B cell (primary cell): Measurements from ENCODE around the gene CD109. TPM values are rescaled to one million over a fixed set of nuclear protein-coding genes. Genes with fewer than 3 reads are reported as not detected.

ENCODE experiments used
- ATAC-seq: fragments of 200-7000 bp; cut with Tn5 transposase; one replicate; pipeline ENCODE4 v1.10.0; 2021; ENCODE audit warnings: low read depth, mild to moderate bottlenecking, moderate number of reproducible peaks, moderate library complexity
- CTCF ChIA-PET: fragments of 350-600 bp; sonication (Branson Sonifier 250); formaldehyde crosslinking; loops from one replicate; lab custom pipeline; 2021; ENCODE audit warnings: antibody characterized with exemption, inconsistent platforms; lab: Charles Lee
- POLR2A ChIA-PET: fragments of 350-600 bp; sonication (Branson Sonifier 250); formaldehyde crosslinking; loops from one replicate; lab custom pipeline; 2021; ENCODE audit warnings: antibody characterized with exemption; lab: Charles Lee
- DNase-seq: peaks from one replicate; pipeline ENCODE4 v3.0.0; 2013
- H2AFZ ChIP-seq: 2 replicates; pipeline ENCODE4 v1.6.1; 2012; ENCODE audit warnings: mild to moderate bottlenecking, low read depth, low read length; ENCODE audit not compliant: insufficient read depth, poor library complexity, severe bottlenecking
- H3K27ac ChIP-seq, 2 donors: 1 replicate in 1 of 2; 2 replicates in 1 of 2; pipeline ENCODE4 v1.5.1; 2012 to 2013; ENCODE audit warnings: low read length in 2 of 2, mild to moderate bottlenecking in 2 of 2, moderate library complexity in 1 of 2
- H3K27me3 ChIP-seq, 4 experiments: fragments of 200-600 bp in 1 of 4; sonication (generic) in 1 of 4; replicated peaks in 1 of 4; 1 replicate in 2 of 4; 2 replicates in 2 of 4; pipeline versions ENCODE4 v1.6.1 to v1.7.0; 2013 to 2016; ENCODE audit warnings: low read length in 3 of 4, mild to moderate bottlenecking in 2 of 4, mixed read lengths in 1 of 4, moderate library complexity in 1 of 4; ENCODE audit not compliant: insufficient read depth in 4 of 4, control insufficient read depth in 3 of 4; ENCODE audit errors: control extremely low read depth in 1 of 4
- H3K36me3 ChIP-seq, 2 experiments: replicated peaks in 1 of 2; 1 replicate in 1 of 2; 2 replicates in 1 of 2; pipeline versions ENCODE4 v1.6.1 to v1.7.1; 2013; ENCODE audit warnings: low read length in 1 of 2; ENCODE audit not compliant: insufficient read depth in 2 of 2, control insufficient read depth in 1 of 2; ENCODE audit errors: control extremely low read depth in 1 of 2, extremely low read depth in 1 of 2
- H3K4me1 ChIP-seq, 2 donors: fragments of 200-600 bp in 1 of 2; sonication (generic) in 1 of 2; 1 replicate in 1 of 2; 2 replicates in 1 of 2; pipeline versions ENCODE4 v1.5.1 to v1.6.1; 2013 to 2017; ENCODE audit warnings: low read length in 2 of 2; ENCODE audit not compliant: control insufficient read depth in 2 of 2, insufficient read depth in 2 of 2
- H3K4me2 ChIP-seq: replicated peaks from 2 replicates; pipeline ENCODE3; 2012; ENCODE audit warnings: mild to moderate bottlenecking, low read depth, low read length; ENCODE audit not compliant: poor library complexity, severe bottlenecking
- H3K4me3 ChIP-seq, 5 experiments: fragments of 200-600 bp in 1 of 5; sonication (generic) in 1 of 5; 1 replicate in 3 of 5; 2 replicates in 2 of 5; pipeline versions ENCODE4 v1.5.1 to v1.7.0; 2011 to 2016; ENCODE audit warnings: low read length in 4 of 5, mild to moderate bottlenecking in 4 of 5, low read depth in 2 of 5, control low read depth in 1 of 5, moderate library complexity in 1 of 5; ENCODE audit not compliant: insufficient read depth in 1 of 5; ENCODE audit errors: control extremely low read depth in 1 of 5, extremely low read depth in 1 of 5
- H3K79me2 ChIP-seq: fragments of 200-600 bp; sonication (generic); one replicate; pipeline ENCODE4 v1.6.0; 2016; ENCODE audit warnings: low read length; ENCODE audit not compliant: control insufficient read depth, insufficient read depth
- H3K9ac ChIP-seq: fragments of 200-600 bp; sonication (generic); 2 replicates; pipeline ENCODE4 v1.6.1; 2017; ENCODE audit warnings: mild to moderate bottlenecking, low read length, moderate library complexity
- H3K9me3 ChIP-seq, 3 donors: one replicate each; pipeline versions ENCODE4 v1.6.1 to v1.7.1; 2013; ENCODE audit warnings: low read length in 2 of 3; ENCODE audit not compliant: control insufficient read depth in 2 of 3, insufficient read depth in 1 of 3; ENCODE audit errors: control extremely low read depth in 1 of 3
- H4K20me1 ChIP-seq: 2 replicates; pipeline ENCODE4 v1.6.0; 2012; ENCODE audit warnings: mild to moderate bottlenecking, low read length; ENCODE audit not compliant: insufficient read depth, control insufficient read depth, poor library complexity, severe bottlenecking
- H3K27ac Mint-ChIP-seq: one replicate; pipeline ENCODE4 v1.8.0; 2021; ENCODE audit warnings: mixed read lengths
- H3K27me3 Mint-ChIP-seq: one replicate; pipeline ENCODE4 v1.8.0; 2021; ENCODE audit warnings: mixed read lengths
- H3K4me1 Mint-ChIP-seq: one replicate; pipeline ENCODE4 v1.8.0; 2021; ENCODE audit warnings: mixed read lengths
- H3K4me3 Mint-ChIP-seq: one replicate; pipeline ENCODE4 v1.8.0; 2021; ENCODE audit warnings: mixed read lengths
- H3K9me3 Mint-ChIP-seq: one replicate; pipeline ENCODE4 v1.8.0; 2022; ENCODE audit warnings: mixed read lengths; ENCODE audit not compliant: insufficient read depth
- EZH2 ChIP-seq: IDR thresholded peaks from 2 replicates; pipeline ENCODE4 v1.6.1; 2012; ENCODE audit warnings: borderline replicate concordance, low read depth, mild to moderate bottlenecking, moderate library complexity, low read length; ENCODE audit not compliant: insufficient read depth, poor library complexity, severe bottlenecking
- WGBS: methylation state at CpG from one replicate; pipeline ENCODE4 v1.1.5; 2013; ENCODE audit warnings: missing lambda C conversion rate; ENCODE audit not compliant: insufficient coverage; 5-methylcytosine and 5-hydroxymethylcytosine counted together
- intact Hi-C: fragments of 100-400 bp; cut with micrococcal nuclease; formaldehyde crosslinking; loops from one replicate; pipeline ENCODE4 v1.10.0; 2022
- polyA plus RNA-seq: library from polyadenylated mRNA; depleted of rRNA; stranded (reverse); fragments of >200 nt; gene quantifications from 2 replicates; pipeline ENCODE4 v1.2.3, GENCODE V29; 2012
- total RNA-seq, 2 donors: library from RNA; stranded (reverse); fragments of 120-200 nt in 1 of 2; gene quantifications; 1 replicate in 1 of 2; 2 replicates in 1 of 2; pipeline versions ENCODE4 v1.2.3 to v1.2.4, GENCODE V29; 2013 to 2022
- TF ChIP-seq, protein P1 (sequence below): fragments of 200-600 bp; IDR thresholded peaks from one replicate; pipeline ENCODE4 v1.8.0; 2022; ENCODE audit warnings: antibody characterized with exemption, mild to moderate bottlenecking

Gene CD109
- total and polyA plus RNA-seq, 2 donors (not counting 1 experiment from before 2014, with no cell fraction given) = 0.15 TPM; not detected in 1

DNA sequence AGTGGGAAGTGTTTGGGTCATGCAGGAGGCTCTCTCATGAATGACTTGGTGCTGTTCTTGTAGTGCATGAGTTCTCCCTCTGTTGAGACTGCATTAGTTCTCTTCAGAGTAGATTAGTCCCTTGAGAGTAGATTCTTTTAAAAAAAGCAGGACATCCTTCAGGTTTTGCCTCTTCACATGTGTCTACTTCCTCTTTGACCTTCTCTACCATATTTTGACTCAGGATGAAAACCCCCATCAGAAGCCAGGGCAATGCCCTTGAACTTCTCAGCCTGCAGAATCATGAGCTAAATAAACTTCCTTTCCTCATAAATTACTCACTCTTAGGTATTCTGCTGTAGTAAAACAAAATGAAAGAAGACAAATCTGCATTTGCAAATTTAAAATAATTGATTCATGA, 170.3 kb downstream of the CD109 start:
- H3K4me2 ChIP-seq = no peak overlapping the region
- intact Hi-C loops = no loop called here
- peaks cover 8% of the 10 kb centered on the region for H3K27me3 Mint-ChIP-seq
- H3K27ac ChIP-seq = no peak overlapping the region
- no peak overlapping the region for H3K4me3 ChIP-seq
- H3K9me3 ChIP-seq = no peaks in the 10 kb centered on the region
- H3K9me3 Mint-ChIP-seq = no peaks in the 10 kb centered on the region
- CTCF ChIA-PET = no interaction called here
- H3K4me1 ChIP-seq = no peaks in the 10 kb centered on the region
- POLR2A ChIA-PET = no interaction called here
- H3K27ac Mint-ChIP-seq = no peak overlapping the region
- no peaks in the 10 kb centered on the region for H3K27me3 ChIP-seq
- H4K20me1 ChIP-seq = no peaks in the 10 kb centered on the region
- TF ChIP-seq, protein P1, sequence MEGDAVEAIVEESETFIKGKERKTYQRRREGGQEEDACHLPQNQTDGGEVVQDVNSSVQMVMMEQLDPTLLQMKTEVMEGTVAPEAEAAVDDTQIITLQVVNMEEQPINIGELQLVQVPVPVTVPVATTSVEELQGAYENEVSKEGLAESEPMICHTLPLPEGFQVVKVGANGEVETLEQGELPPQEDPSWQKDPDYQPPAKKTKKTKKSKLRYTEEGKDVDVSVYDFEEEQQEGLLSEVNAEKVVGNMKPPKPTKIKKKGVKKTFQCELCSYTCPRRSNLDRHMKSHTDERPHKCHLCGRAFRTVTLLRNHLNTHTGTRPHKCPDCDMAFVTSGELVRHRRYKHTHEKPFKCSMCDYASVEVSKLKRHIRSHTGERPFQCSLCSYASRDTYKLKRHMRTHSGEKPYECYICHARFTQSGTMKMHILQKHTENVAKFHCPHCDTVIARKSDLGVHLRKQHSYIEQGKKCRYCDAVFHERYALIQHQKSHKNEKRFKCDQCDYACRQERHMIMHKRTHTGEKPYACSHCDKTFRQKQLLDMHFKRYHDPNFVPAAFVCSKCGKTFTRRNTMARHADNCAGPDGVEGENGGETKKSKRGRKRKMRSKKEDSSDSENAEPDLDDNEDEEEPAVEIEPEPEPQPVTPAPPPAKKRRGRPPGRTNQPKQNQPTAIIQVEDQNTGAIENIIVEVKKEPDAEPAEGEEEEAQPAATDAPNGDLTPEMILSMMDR = no peak
- no peak for TF ChIP-seq EZH2
- ATAC-seq (no peak), DNase-seq (no peak)
- H3K36me3 ChIP-seq = no peaks in the 10 kb centered on the region
- no peak overlapping the region for H2AFZ ChIP-seq
- H3K4me1 Mint-ChIP-seq = no peaks in the 10 kb centered on the region
- H3K79me2 ChIP-seq = no peaks in the 10 kb centered on the region
- no peak overlapping the region for H3K9ac ChIP-seq
- H3K4me3 Mint-ChIP-seq = no peak overlapping the region

DNA sequence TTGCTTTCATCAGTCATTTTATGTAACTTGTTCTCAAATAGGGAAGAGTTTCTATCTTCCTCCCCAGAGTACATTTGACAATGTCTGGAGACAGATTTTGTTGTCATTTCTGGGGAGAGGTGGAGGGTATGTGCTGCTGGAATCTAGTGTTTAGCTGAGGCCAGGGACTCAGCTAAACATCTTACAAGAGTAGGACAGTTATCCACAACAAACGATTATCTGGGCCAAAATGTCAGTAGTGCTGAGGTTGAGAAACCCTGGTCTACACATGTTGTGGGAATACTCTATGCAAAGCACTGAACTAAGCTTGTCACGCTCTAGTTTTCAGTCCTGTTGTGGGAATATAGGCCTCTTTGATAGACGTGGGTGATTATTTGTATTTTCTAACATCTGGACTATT, 171.4 kb downstream of the CD109 start:
- Histone ChIP-seq H3K9ac (no peak overlapping the region), H3K79me2 (no peaks in the 10 kb centered on the region), H2AFZ (no peak overlapping the region), H3K9me3 (no peaks in the 10 kb centered on the region), H4K20me1 (no peaks in the 10 kb centered on the region), H3K27me3 (no peaks in the 10 kb centered on the region), H3K4me1 (no peaks in the 10 kb centered on the region), H3K36me3 (no peaks in the 10 kb centered on the region), H3K4me3 (no peak overlapping the region), H3K4me2 (no peak overlapping the region), H3K27ac (no peak overlapping the region)
- 100% methylated on average over 1 of the region's 3 CpGs for WGBS
- DNase-seq (no peak), ATAC-seq (no peak)
- intact Hi-C loops = no loop called here
- no peaks in the 10 kb centered on the region for H3K4me1 Mint-ChIP-seq
- H3K4me3 Mint-ChIP-seq = no peak overlapping the region
- peaks cover 3% of the 10 kb centered on the region for H3K27me3 Mint-ChIP-seq
- POLR2A ChIA-PET = no interaction called here
- TF ChIP-seq, protein P1 = no peak
- no peak for TF ChIP-seq EZH2
- H3K27ac Mint-ChIP-seq = no peak overlapping the region
- H3K9me3 Mint-ChIP-seq = no peaks in the 10 kb centered on the region
- CTCF ChIA-PET = no interaction called here
